ENCODE results near the gene ARHGAP8. TPM values are rescaled to one million over a fixed set of nuclear protein-coding genes. Genes with fewer than 3 reads are reported as not detected.

The ARHGAP8 gene
- total and polyA plus RNA-seq, 2 of the 13 experiments (the other 11 are each of a cell fraction or from before 2014, with no cell fraction given), result 0.07 TPM; not detected in 1

DNA sequence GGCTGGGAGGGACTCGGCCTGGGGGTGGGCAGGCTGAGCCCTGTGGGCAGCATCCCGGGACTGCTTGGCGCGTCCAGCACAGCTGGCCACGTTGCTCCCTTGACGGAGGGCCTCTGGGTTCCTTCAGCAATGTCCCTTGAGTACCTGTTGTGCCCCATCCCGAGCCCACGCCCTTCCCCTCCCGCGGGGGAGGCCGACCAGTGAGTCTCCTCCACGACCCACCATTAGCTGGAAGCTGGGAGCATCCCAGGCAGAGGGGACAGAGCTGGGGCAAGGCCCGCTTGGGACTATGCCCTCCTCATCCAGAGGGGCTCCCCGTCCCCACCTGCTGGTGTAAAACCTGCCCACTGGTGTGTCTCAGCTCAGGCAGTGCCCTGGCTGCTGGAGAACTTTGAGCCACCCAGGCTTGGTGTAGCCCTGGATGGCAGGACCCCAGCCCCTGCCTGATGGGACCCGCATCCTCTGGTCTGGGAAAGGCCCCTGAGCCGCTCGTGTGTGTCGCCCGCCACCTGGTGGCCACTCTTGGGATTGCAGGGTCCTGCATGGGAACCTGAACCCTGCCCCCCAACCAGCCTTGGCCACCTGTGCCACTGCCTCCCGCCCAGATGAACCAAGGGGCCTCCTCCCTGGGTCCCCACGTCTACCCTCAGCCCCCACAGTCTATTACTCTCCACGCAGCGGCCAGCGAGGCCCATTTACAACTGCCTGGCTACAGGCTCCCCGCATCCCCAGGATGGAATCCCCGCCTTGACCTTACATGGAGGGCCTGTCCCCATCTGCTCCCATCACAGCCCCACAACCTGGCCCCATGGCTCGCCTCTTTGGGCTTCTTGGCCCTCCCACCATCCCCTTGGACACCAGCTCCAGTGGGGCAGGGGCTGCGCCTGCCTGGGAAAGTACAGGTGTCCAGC, 16.6 kb upstream of the ARHGAP8 start (continued):
- TF ChIP-seq, protein P1, sequence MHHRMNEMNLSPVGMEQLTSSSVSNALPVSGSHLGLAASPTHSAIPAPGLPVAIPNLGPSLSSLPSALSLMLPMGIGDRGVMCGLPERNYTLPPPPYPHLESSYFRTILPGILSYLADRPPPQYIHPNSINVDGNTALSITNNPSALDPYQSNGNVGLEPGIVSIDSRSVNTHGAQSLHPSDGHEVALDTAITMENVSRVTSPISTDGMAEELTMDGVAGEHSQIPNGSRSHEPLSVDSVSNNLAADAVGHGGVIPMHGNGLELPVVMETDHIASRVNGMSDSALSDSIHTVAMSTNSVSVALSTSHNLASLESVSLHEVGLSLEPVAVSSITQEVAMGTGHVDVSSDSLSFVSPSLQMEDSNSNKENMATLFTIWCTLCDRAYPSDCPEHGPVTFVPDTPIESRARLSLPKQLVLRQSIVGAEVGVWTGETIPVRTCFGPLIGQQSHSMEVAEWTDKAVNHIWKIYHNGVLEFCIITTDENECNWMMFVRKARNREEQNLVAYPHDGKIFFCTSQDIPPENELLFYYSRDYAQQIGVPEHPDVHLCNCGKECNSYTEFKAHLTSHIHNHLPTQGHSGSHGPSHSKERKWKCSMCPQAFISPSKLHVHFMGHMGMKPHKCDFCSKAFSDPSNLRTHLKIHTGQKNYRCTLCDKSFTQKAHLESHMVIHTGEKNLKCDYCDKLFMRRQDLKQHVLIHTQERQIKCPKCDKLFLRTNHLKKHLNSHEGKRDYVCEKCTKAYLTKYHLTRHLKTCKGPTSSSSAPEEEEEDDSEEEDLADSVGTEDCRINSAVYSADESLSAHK (CRISPR knock-in tag; IDR thresholded peaks at IDR 0.05; ENCODE audit: borderline replicate concordance), result no peak
- TF ChIP-seq ZNF160 (CRISPR knock-in tag; IDR thresholded peaks at IDR 0.05), result no peak
- no peak for TF ChIP-seq KAT8 (CRISPR knock-in tag; IDR thresholded peaks at IDR 0.05)
- TF ChIP-seq, protein P2, sequence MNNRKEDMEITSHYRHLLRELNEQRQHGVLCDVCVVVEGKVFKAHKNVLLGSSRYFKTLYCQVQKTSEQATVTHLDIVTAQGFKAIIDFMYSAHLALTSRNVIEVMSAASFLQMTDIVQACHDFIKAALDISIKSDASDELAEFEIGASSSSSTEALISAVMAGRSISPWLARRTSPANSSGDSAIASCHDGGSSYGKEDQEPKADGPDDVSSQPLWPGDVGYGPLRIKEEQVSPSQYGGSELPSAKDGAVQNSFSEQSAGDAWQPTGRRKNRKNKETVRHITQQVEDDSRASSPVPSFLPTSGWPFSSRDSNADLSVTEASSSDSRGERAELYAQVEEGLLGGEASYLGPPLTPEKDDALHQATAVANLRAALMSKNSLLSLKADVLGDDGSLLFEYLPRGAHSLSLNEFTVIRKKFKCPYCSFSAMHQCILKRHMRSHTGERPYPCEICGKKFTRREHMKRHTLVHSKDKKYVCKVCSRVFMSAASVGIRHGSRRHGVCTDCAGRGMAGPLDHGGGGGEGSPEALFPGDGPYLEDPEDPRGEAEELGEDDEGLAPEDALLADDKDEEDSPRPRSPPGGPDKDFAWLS (CRISPR knock-in tag; IDR thresholded peaks at IDR 0.05; ENCODE audit: borderline replicate concordance), result no peak
- peak; percentile 27 for TF ChIP-seq CBX1 (IDR thresholded peaks at IDR 0.05; ENCODE audit: low read depth)
- no peak for TF ChIP-seq FOXC1 (CRISPR knock-in tag; IDR thresholded peaks at IDR 0.05; ENCODE audit: borderline replicate concordance)
- TF ChIP-seq CC2D1A (CRISPR knock-in tag; IDR thresholded peaks at IDR 0.05), result no peak
- no peak for TF ChIP-seq ATF7 (IDR thresholded peaks at IDR 0.05)
- TF ChIP-seq ATF7 (CRISPR knock-in tag; IDR thresholded peaks at IDR 0.05), result no peak
- no peak for TF ChIP-seq CENPT (CRISPR knock-in tag; IDR thresholded peaks at IDR 0.05; ENCODE audit: low read depth)
- TF ChIP-seq NR2F6 (IDR thresholded peaks at IDR 0.05), result no peak
- TF ChIP-seq NR2F6 (CRISPR knock-in tag; IDR thresholded peaks at IDR 0.05), result no peak
- no peak for TF ChIP-seq NFIB (CRISPR knock-in tag; IDR thresholded peaks at IDR 0.05; ENCODE audit: borderline replicate concordance)
- TF ChIP-seq, protein P3, sequence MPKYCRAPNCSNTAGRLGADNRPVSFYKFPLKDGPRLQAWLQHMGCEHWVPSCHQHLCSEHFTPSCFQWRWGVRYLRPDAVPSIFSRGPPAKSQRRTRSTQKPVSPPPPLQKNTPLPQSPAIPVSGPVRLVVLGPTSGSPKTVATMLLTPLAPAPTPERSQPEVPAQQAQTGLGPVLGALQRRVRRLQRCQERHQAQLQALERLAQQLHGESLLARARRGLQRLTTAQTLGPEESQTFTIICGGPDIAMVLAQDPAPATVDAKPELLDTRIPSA (CRISPR knock-in tag; IDR thresholded peaks at IDR 0.05; ENCODE audit: borderline replicate concordance), result no peak
- TF ChIP-seq, protein P4, sequence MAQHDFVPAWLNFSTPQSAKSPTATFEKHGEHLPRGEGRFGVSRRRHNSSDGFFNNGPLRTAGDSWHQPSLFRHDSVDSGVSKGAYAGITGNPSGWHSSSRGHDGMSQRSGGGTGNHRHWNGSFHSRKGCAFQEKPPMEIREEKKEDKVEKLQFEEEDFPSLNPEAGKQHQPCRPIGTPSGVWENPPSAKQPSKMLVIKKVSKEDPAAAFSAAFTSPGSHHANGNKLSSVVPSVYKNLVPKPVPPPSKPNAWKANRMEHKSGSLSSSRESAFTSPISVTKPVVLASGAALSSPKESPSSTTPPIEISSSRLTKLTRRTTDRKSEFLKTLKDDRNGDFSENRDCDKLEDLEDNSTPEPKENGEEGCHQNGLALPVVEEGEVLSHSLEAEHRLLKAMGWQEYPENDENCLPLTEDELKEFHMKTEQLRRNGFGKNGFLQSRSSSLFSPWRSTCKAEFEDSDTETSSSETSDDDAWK (CRISPR knock-in tag; IDR thresholded peaks at IDR 0.05), result no peak
- no peak for TF ChIP-seq JUNB (CRISPR knock-in tag; IDR thresholded peaks at IDR 0.05; ENCODE audit: borderline replicate concordance)
- TF ChIP-seq RBFOX2 (IDR thresholded peaks at IDR 0.05; ENCODE audit: low read depth, low read length), result no peak
- TF ChIP-seq JDP2 (CRISPR knock-in tag; IDR thresholded peaks at IDR 0.05; ENCODE audit: borderline replicate concordance), result no peak
- TF ChIP-seq ISX (CRISPR knock-in tag; conservative IDR thresholded peaks at IDR 0.05), result no peak
- peak; percentile 45 for TF ChIP-seq TAF15 (IDR thresholded peaks at IDR 0.05; ENCODE audit: low read depth, low read length, poor library complexity, severe bottlenecking)
- no peak for TF ChIP-seq MED1 (CRISPR knock-in tag; IDR thresholded peaks at IDR 0.05)
- peak; percentile 87; the same call in 1 of the 2 replicates for TF ChIP-seq KDM2A (CRISPR knock-in tag; IDR thresholded peaks at IDR 0.05; ENCODE audit: borderline replicate concordance, low read depth)
